ENCODE results near the gene COLEC12. TPM values are rescaled to one million over a fixed set of nuclear protein-coding genes. Genes with fewer than 3 reads are reported as not detected.

COLEC12 gene
- total RNA-seq, 1 experiment from 2014 or later: 0.03 TPM

DNA sequence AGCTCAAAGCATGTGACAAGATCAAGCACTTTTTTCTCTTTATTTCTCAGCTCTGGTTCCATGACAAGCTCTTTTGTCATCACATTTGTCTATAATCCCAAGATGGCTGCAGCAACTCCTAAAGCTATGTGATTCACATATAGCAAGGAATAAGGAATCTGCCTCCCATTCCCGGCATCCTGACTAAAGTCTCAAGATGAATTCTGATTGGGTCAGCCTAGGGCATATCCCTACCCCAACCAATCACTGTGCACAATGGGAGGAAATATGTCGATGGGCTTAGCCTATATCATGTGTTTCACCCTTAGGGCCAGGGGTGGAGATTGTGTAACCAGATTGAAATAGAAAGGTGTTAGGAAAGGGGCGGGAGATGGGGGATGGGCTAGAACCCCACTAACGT lies 23.1 kb upstream of the COLEC12 start:
- DNase-seq (ENCODE audit: low read depth, low spot score): no peak
- ChIA-PET POLR2A (no interaction called here), CTCF (no interaction called here)
- intact Hi-C loops (cut with micrococcal nuclease; ENCODE audit: unreplicated experiment): no loop called here
- BruUV-seq (replicated peaks): no TSS peak
- H3K36me3 ChIP-seq (ENCODE audit: control insufficient read depth, insufficient read depth, low read length): no peaks in the 10 kb centered on the region
- no peak overlapping the region for H3K27ac ChIP-seq (ENCODE audit: low read length)
- H3K4me3 ChIP-seq (ENCODE audit: low read depth in 2 of 2, low read length in 2 of 2): no peak overlapping the region
- H3K4me1 ChIP-seq (ENCODE audit: control insufficient read depth, insufficient read depth, low read length): no peaks in the 10 kb centered on the region
- no peak for ATAC-seq
- in situ Hi-C loops (cut with HindIII; ENCODE audit: low pct_unique_long_range_greater_than_20kb, low sequenced_read_pairs): no loop called here
- no peak for TF ChIP-seq POLR2AphosphoS5 (IDR thresholded peaks at IDR 0.05; ENCODE audit: low read depth, low read length)
- no peaks in the 10 kb centered on the region for H3K9me3 ChIP-seq (ENCODE audit: control insufficient read depth, insufficient read depth, low read depth, low read length)
- no peaks in the 10 kb centered on the region for H3K27me3 ChIP-seq (ENCODE audit: control insufficient read depth, insufficient read depth, low read length)

- ATAC-seq: no peak
- intact Hi-C loops (cut with micrococcal nuclease; ENCODE audit: unreplicated experiment) (no loop called here), in situ Hi-C loops (cut with HindIII; ENCODE audit: low pct_unique_long_range_greater_than_20kb, low sequenced_read_pairs) (no loop called here)
- H3K4me3 ChIP-seq (ENCODE audit: low read depth in 2 of 2, low read length in 2 of 2): no peak overlapping the region
- no peak for DNase-seq (ENCODE audit: low read depth, low spot score)
- BruUV-seq (replicated peaks): no TSS peak
- no peak overlapping the region for H3K27ac ChIP-seq (ENCODE audit: low read length)
- H3K36me3 ChIP-seq (ENCODE audit: control insufficient read depth, insufficient read depth, low read length): no peaks in the 10 kb centered on the region
- H3K4me1 ChIP-seq (ENCODE audit: control insufficient read depth, insufficient read depth, low read length): peaks cover 5% of the 10 kb centered on the region; the same call in 1 of the 2 replicates
- H3K27me3 ChIP-seq (ENCODE audit: control insufficient read depth, insufficient read depth, low read length): no peaks in the 10 kb centered on the region
- POLR2A ChIA-PET: no interaction called here
- CTCF ChIA-PET: no interaction called here
- no peaks in the 10 kb centered on the region for H3K9me3 ChIP-seq (ENCODE audit: control insufficient read depth, insufficient read depth, low read depth, low read length)
- no peak for TF ChIP-seq SIN3A (IDR thresholded peaks at IDR 0.05; ENCODE audit: borderline replicate concordance, insufficient read depth, low read depth, low read length)
- no peak for TF ChIP-seq TCF7L2 (IDR thresholded peaks at IDR 0.05; ENCODE audit: low read depth, low read length)
- TF ChIP-seq CTCF (IDR thresholded peaks at IDR 0.05): no peak
- TF ChIP-seq REST (IDR thresholded peaks at IDR 0.05; ENCODE audit: insufficient read depth in 1 of 2, low read depth in 2 of 2, low read length in 1 of 2): no peak
- no peak for TF ChIP-seq POLR2AphosphoS5 (IDR thresholded peaks at IDR 0.05; ENCODE audit: low read depth, low read length)
Measured at GRCh38 chr18:519019-519879, 18.7 kb upstream of the COLEC12 start.

DNA sequence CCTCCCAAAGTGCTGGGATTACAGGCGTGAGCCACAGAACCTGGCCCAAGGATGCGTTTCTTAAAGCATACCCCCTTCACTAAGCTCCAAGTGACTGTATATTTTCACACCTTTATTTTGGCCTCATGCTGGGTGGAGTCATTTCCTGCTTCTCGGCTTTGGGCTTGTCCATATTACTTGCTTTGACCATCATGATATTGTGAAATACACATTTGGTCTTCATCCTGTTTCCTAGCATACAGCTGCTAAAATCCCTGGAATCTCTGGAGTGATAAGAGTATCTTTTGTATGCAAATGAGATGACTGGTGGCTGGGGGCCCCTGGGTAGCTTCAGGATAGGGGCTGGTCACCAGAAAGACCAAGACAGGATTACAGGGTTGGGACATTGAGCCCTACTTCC lies 17.6 kb upstream of the COLEC12 start:
- no peak for DNase-seq (ENCODE audit: low read depth, low spot score)

More for the DNA sequence above, 17.6 kb upstream of the COLEC12 start:
- Histone ChIP-seq H3K27me3 (ENCODE audit: control insufficient read depth, insufficient read depth, low read length) (no peaks in the 10 kb centered on the region), H3K36me3 (ENCODE audit: control insufficient read depth, insufficient read depth, low read length) (no peaks in the 10 kb centered on the region), H3K4me3 (ENCODE audit: low read depth in 2 of 2, low read length in 2 of 2) (no peak overlapping the region), H3K4me1 (ENCODE audit: control insufficient read depth, insufficient read depth, low read length) (peaks cover 5% of the 10 kb centered on the region; the same call in 1 of the 2 replicates), H3K27ac (ENCODE audit: low read length) (no peak overlapping the region), H3K9me3 (ENCODE audit: control insufficient read depth, insufficient read depth, low read depth, low read length) (no peaks in the 10 kb centered on the region)
- intact Hi-C loops (cut with micrococcal nuclease; ENCODE audit: unreplicated experiment): no loop called here
- ATAC-seq: no peak
- BruUV-seq (replicated peaks): no TSS peak
- in situ Hi-C loops (cut with HindIII; ENCODE audit: low pct_unique_long_range_greater_than_20kb, low sequenced_read_pairs): no loop called here
- TF ChIP-seq TCF7L2 (IDR thresholded peaks at IDR 0.05; ENCODE audit: low read depth, low read length) (no peak), POLR2AphosphoS5 (IDR thresholded peaks at IDR 0.05; ENCODE audit: low read depth, low read length) (no peak), REST (IDR thresholded peaks at IDR 0.05; ENCODE audit: insufficient read depth in 1 of 2, low read depth in 2 of 2, low read length in 1 of 2) (no peak), CTCF (IDR thresholded peaks at IDR 0.05) (no peak), SIN3A (IDR thresholded peaks at IDR 0.05; ENCODE audit: borderline replicate concordance, insufficient read depth, low read depth, low read length) (no peak)
- POLR2A ChIA-PET: no interaction called here
- CTCF ChIA-PET: no interaction called here

All from Panc1 (cell line).